LNCaP clone FGC (cell line): ENCODE results near the gene ZNF480.
"Not testable (repeated sequence)": the region's sequence is repeated elsewhere in the genome, so short reads cannot be mapped to it uniquely, and the experiment has no call there.

Experiments
- DNase-seq: peaks from one replicate; pipeline ENCODE4 v3.0.0-alpha.2; 2011; ENCODE audit warnings: low read depth
- H3K4me3 ChIP-seq: 2 replicates; pipeline ENCODE4 v1.5.1; 2011; ENCODE audit warnings: mild to moderate bottlenecking, low read depth, low read length, control low read depth
- CTCF ChIP-seq: IDR thresholded peaks from 2 replicates; pipeline ENCODE4 v1.5.1; 2012; ENCODE audit warnings: mild to moderate bottlenecking; ENCODE audit not compliant: control insufficient read depth, insufficient read depth; ENCODE audit errors: extremely low read depth

Gene ZNF480

GRCh38 chr19:52274191-52274590 lies 22.8 kb upstream of the ZNF480 start:
- TF ChIP-seq CTCF, result no peak
- H3K4me3 ChIP-seq, result no peak overlapping the region
- DNase-seq, result no peak

GRCh38 chr19:52275988-52276387 lies 21.0 kb upstream of the ZNF480 start:
- no peak overlapping the region for H3K4me3 ChIP-seq
- DNase-seq, result no peak
- no peak for TF ChIP-seq CTCF

GRCh38 chr19:52277471-52277870 lies 19.5 kb upstream of the ZNF480 start:
- no peak overlapping the region for H3K4me3 ChIP-seq
- no peak for TF ChIP-seq CTCF
- no peak for DNase-seq

GRCh38 chr19:52286256-52286655 lies 10.7 kb upstream of the ZNF480 start:
- no peak for DNase-seq
- TF ChIP-seq CTCF, result no peak
- H3K4me3 ChIP-seq, result no peak overlapping the region

- H3K4me3 ChIP-seq, result no peak overlapping the region
- DNase-seq, result no peak
- TF ChIP-seq CTCF, result no peak
Observed at GRCh38 chr19:52291781-52292180, 5.2 kb upstream of the ZNF480 start.

GRCh38 chr19:52292946-52293345 lies 4.0 kb upstream of the ZNF480 start:
- H3K4me3 ChIP-seq, DNase-seq: not testable (repeated sequence)

- DNase-seq, result no peak
- TF ChIP-seq CTCF, result no peak
- peak overlapping the region; percentile 52 for H3K4me3 ChIP-seq
Observed at GRCh38 chr19:52296400-52296772, 583 bp upstream of the ZNF480 start.
